ENCODE data around the gene KLHL9.

KLHL9 gene

GRCh38 chr9:21324047-21324446 lies 11.2 kb downstream of the KLHL9 start:
- no peak for TF ChIP-seq CTCF (IDR thresholded peaks at IDR 0.05)

GRCh38 chr9:21322911-21323461 lies 12.2 kb downstream of the KLHL9 start:
- no peak for TF ChIP-seq CTCF (IDR thresholded peaks at IDR 0.05)

- no peak for TF ChIP-seq CTCF (IDR thresholded peaks at IDR 0.05)
These were observed 14.7 kb downstream of the KLHL9 start for GRCh38 chr9:21320465-21320864.

- TF ChIP-seq CTCF (IDR thresholded peaks at IDR 0.05) = peak; percentile 83
These were observed 17.0 kb downstream of the KLHL9 start for GRCh38 chr9:21317956-21318923.

- no peak for TF ChIP-seq CTCF (IDR thresholded peaks at IDR 0.05)
These were observed 18.3 kb downstream of the KLHL9 start for GRCh38 chr9:21316860-21317259.

- no peak for TF ChIP-seq CTCF (IDR thresholded peaks at IDR 0.05)
These were observed 19.0 kb downstream of the KLHL9 start for GRCh38 chr9:21316032-21316842.

- TF ChIP-seq CTCF (IDR thresholded peaks at IDR 0.05) = no peak
These were observed 21.1 kb downstream of the KLHL9 start for GRCh38 chr9:21314152-21314551.
